CD4-positive, alpha-beta T cell treated with Interleukin-6 at 100 ng/mL for 8 hours (primary cell): Measurements from ENCODE around the gene CHN2.
"Not testable (repeated sequence)": the region's sequence is repeated elsewhere in the genome, so short reads cannot be mapped to it uniquely, and the experiment has no call there.

Source experiments
- DNase-seq: peaks from one replicate; pipeline ENCODE4 v3.0.0-alpha.2; 2020; ENCODE audit warnings: mixed read lengths, low spot score

The CHN2 gene

GRCh38 chr7:29189743-29190201, 4.8 kb upstream of the CHN2 start:
- peak; percentile 33 for DNase-seq

- DNase-seq: no peak
Measured at GRCh38 chr7:29190349-29191045, 4.1 kb upstream of the CHN2 start.

- DNase-seq: no peak
Measured at GRCh38 chr7:29192323-29192722, 2.3 kb upstream of the CHN2 start.

GRCh38 chr7:29192811-29193210, 1.8 kb upstream of the CHN2 start:
- DNase-seq: no peak

GRCh38 chr7:29193316-29194205, 1.0 kb upstream of the CHN2 start:
- no peak for DNase-seq

GRCh38 chr7:29194206-29194593, 375 bp upstream of the CHN2 start:
- DNase-seq: no peak

- DNase-seq: no peak
Measured at GRCh38 chr7:29196191-29196590, 1.6 kb downstream of the CHN2 start.

GRCh38 chr7:29196971-29197595, 2.5 kb downstream of the CHN2 start:
- no peak for DNase-seq

GRCh38 chr7:29197916-29198315, 3.3 kb downstream of the CHN2 start:
- DNase-seq: no peak

- no peak for DNase-seq
Measured at GRCh38 chr7:29199776-29200175, 5.2 kb downstream of the CHN2 start.

- no peak for DNase-seq
Measured at GRCh38 chr7:29202651-29203069, 8.1 kb downstream of the CHN2 start.

GRCh38 chr7:29204491-29205272, 10.1 kb downstream of the CHN2 start:
- no peak for DNase-seq

- no peak for DNase-seq
Measured at GRCh38 chr7:29207162-29207801, 12.7 kb downstream of the CHN2 start.

- no peak for DNase-seq
Measured at GRCh38 chr7:29208410-29209250, 14.1 kb downstream of the CHN2 start.

GRCh38 chr7:29209745-29210144, 15.2 kb downstream of the CHN2 start:
- no peak for DNase-seq

- DNase-seq: not testable (repeated sequence)
Measured at GRCh38 chr7:29212736-29213135, 18.2 kb downstream of the CHN2 start.

- DNase-seq: no peak
Measured at GRCh38 chr7:29214056-29214455, 19.5 kb downstream of the CHN2 start.

- DNase-seq: no peak
Measured at GRCh38 chr7:29214816-29215215, 20.2 kb downstream of the CHN2 start.

- DNase-seq: no peak
Measured at GRCh38 chr7:29216128-29216527, 21.6 kb downstream of the CHN2 start.

GRCh38 chr7:29217113-29217512, 22.5 kb downstream of the CHN2 start:
- no peak for DNase-seq

GRCh38 chr7:29224726-29225125, 30.2 kb downstream of the CHN2 start:
- DNase-seq: no peak
